SK-N-MC (cell line): ENCODE measurements around the gene CHSY3.

Experiments used
- EZH2 ChIP-seq: fragments of 200-600 bp; sonication (generic); IDR thresholded peaks from one replicate; pipeline ENCODE4 v1.6.1; 2017; ENCODE audit warnings: antibody characterized with exemption
- FOXP2 ChIP-seq: optimal IDR thresholded peaks from 2 replicates; pipeline ENCODE3; 2011; ENCODE audit warnings: mild to moderate bottlenecking, moderate library complexity; ENCODE audit not compliant: insufficient read depth; ENCODE audit errors: extremely low read length, control extremely low read depth
- POLR2AphosphoS5 ChIP-seq: IDR thresholded peaks from 2 replicates; pipeline ENCODE4 v1.6.1; 2012; ENCODE audit warnings: mild to moderate bottlenecking, low read depth, low read length, borderline replicate concordance

DNA sequence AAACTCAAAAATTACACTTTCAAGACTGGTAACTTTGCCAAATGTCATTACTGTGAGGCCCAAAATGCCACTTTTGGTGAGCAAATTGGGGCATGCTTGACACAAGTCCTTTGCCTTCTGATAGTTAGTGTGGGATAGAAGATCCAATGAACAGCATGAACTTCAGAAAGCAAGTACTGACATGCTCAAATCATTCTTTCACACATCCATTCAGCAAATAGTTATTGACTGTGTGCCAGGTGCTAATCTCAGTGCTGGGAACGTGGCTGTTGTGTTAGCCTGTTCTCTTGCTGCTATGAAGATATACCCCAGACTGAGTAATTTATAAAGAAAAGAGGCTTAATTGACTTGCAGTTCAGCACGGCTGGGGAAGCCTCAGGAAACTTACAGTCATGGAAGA lies 247.0 kb downstream of the CHSY3 start:
- no peak for TF ChIP-seq EZH2
- TF ChIP-seq POLR2AphosphoS5: no peak
- no peak for TF ChIP-seq FOXP2
